ENCODE data around the gene DDO. TPM values are rescaled to one million over a fixed set of nuclear protein-coding genes. Genes with fewer than 3 reads are reported as not detected.

DDO gene
- total RNA-seq, 1 donor from 2014 or later = not detected

- no peak for ATAC-seq (ENCODE audit: low read depth)
- no peaks in the 10 kb centered on the region for H3K36me3 Mint-ChIP-seq (ENCODE audit: low read depth)
- CTCF ChIA-PET = no interaction called here
- POLR2A ChIA-PET = no interaction called here
- no peaks in the 10 kb centered on the region for H3K4me1 Mint-ChIP-seq
- TF ChIP-seq CTCF (IDR thresholded peaks at IDR 0.05) = no peak
- intact Hi-C loops (cut with micrococcal nuclease) = no loop called here
- H3K4me3 Mint-ChIP-seq = no peak overlapping the region
- peaks cover 1% of the 10 kb centered on the region for H3K27me3 Mint-ChIP-seq
- DNase-seq = no peak
- H3K27ac Mint-ChIP-seq = no peak overlapping the region
- H3K9me3 Mint-ChIP-seq = no peaks in the 10 kb centered on the region
Observed at GRCh38 chr6:110409794-110410193, 5.6 kb downstream of the DDO start.

- Mint-ChIP-seq H3K4me3 (no peak overlapping the region), H3K27me3 (peaks cover 1% of the 10 kb centered on the region), H3K36me3 (ENCODE audit: low read depth) (no peaks in the 10 kb centered on the region), H3K9me3 (no peaks in the 10 kb centered on the region), H3K4me1 (no peaks in the 10 kb centered on the region), H3K27ac (no peak overlapping the region)
- TF ChIP-seq CTCF (IDR thresholded peaks at IDR 0.05) = no peak
- intact Hi-C loops (cut with micrococcal nuclease) = no loop called here
- ChIA-PET CTCF (interaction anchor here (0.7 kb wide), 1 partner anchor 17 kb away, joined by 3 read pairs; no protein-coding TSS in a partner anchor), POLR2A (no interaction called here)
- ATAC-seq (ENCODE audit: low read depth) (no peak), DNase-seq (no peak)
Observed at GRCh38 chr6:110408901-110409300, 6.5 kb downstream of the DDO start.

- peaks cover 2% of the 10 kb centered on the region for H3K27me3 Mint-ChIP-seq
Observed at GRCh38 chr6:110404607-110405006, 10.8 kb downstream of the DDO start.

GRCh38 chr6:110401585-110402176 lies 13.7 kb downstream of the DDO start:
- Mint-ChIP-seq H3K27me3 (peaks cover 2% of the 10 kb centered on the region), H3K4me3 (no peak overlapping the region), H3K27ac (no peak overlapping the region), H3K9me3 (no peaks in the 10 kb centered on the region), H3K36me3 (ENCODE audit: low read depth) (no peaks in the 10 kb centered on the region), H3K4me1 (no peaks in the 10 kb centered on the region)
- TF ChIP-seq CTCF (IDR thresholded peaks at IDR 0.05) = no peak
- ChIA-PET CTCF (no interaction called here), POLR2A (no interaction called here)
- intact Hi-C loops (cut with micrococcal nuclease) = no loop called here
- no peak for ATAC-seq (ENCODE audit: low read depth)
- no peak for DNase-seq

More at GRCh38 chr6:110404607-110405006, 10.8 kb downstream of the DDO start:
- Mint-ChIP-seq H3K36me3 (ENCODE audit: low read depth) (no peaks in the 10 kb centered on the region), H3K4me3 (no peak overlapping the region), H3K27ac (no peak overlapping the region), H3K4me1 (no peaks in the 10 kb centered on the region), H3K9me3 (no peaks in the 10 kb centered on the region)
- ChIA-PET CTCF (interaction anchor here (1.5 kb wide), 1 partner anchor 365 kb away, joined by 3 read pairs; no protein-coding TSS in a partner anchor), POLR2A (no interaction called here)
- ATAC-seq (ENCODE audit: low read depth) = no peak
- intact Hi-C loops (cut with micrococcal nuclease) = no loop called here
- no peak for DNase-seq
- TF ChIP-seq CTCF (IDR thresholded peaks at IDR 0.05) = no peak

- CTCF ChIA-PET = no interaction called here
- H3K27ac Mint-ChIP-seq = no peak overlapping the region
- no peaks in the 10 kb centered on the region for H3K36me3 Mint-ChIP-seq (ENCODE audit: low read depth)
- DNase-seq = no peak
- intact Hi-C loops (cut with micrococcal nuclease) = no loop called here
- no peak for TF ChIP-seq CTCF (IDR thresholded peaks at IDR 0.05)
- peaks cover 2% of the 10 kb centered on the region for H3K27me3 Mint-ChIP-seq
- H3K4me3 Mint-ChIP-seq = no peak overlapping the region
- no peaks in the 10 kb centered on the region for H3K4me1 Mint-ChIP-seq
- ATAC-seq (ENCODE audit: low read depth) = no peak
- no peaks in the 10 kb centered on the region for H3K9me3 Mint-ChIP-seq
- POLR2A ChIA-PET = no interaction called here
Observed at GRCh38 chr6:110400208-110400607, 15.2 kb downstream of the DDO start.
